HCT116 (cell line): ENCODE measurements around the gene ATXN2. TPM values are rescaled to one million over a fixed set of nuclear protein-coding genes. Genes with fewer than 3 reads are reported as not detected.

Experiments
- ATAC-seq: fragments of 200-7000 bp; cut with Tn5 transposase; 2 replicates; pipeline ENCODE4 v1.9.1; 2020; ENCODE audit warnings: mild to moderate bottlenecking, moderate library complexity
- BruUV-seq: library from RNA; stranded (reverse); fragments of 400-500 nt; replicated peaks from 2 replicates; lab custom pipeline; 2021; lab: Mats Ljungman, UMichigan
- CTCF ChIA-PET: fragments of 300-600 bp; sonication (Branson Sonifier 250); formaldehyde crosslinking; loops from one replicate; lab custom pipeline; 2021; ENCODE audit warnings: antibody characterized with exemption; lab: Charles Lee
- POLR2A ChIA-PET: fragments of 300-600, 350-600 bp; sonication (Branson Sonifier 250); formaldehyde crosslinking; loops from one replicate; lab custom pipeline; 2021; ENCODE audit warnings: antibody characterized with exemption; lab: Charles Lee
- RAD21 ChIA-PET, 2 experiments: fragments of 300-600 bp; sonication (Branson Sonifier 250); formaldehyde crosslinking; loops; one replicate each; lab custom pipeline; 2023; ENCODE audit warnings: low total read pairs in 2 of 2; ENCODE audit not compliant: uncharacterized antibody in 2 of 2, unreplicated experiment in 2 of 2, low non-redundant PET in 1 of 2; lab: Charles Lee
- DNase-seq: peaks from one replicate; pipeline ENCODE4 v3.0.0-alpha.2; 2010; ENCODE audit warnings: low read depth, low spot score
- H2AFZ ChIP-seq: fragments of 200-600 bp; shearing (Covaris generic), sonication (generic); 2 replicates; pipeline ENCODE4 v1.6.1; 2017; ENCODE audit warnings: low read depth, mixed run types, mixed read lengths, antibody characterized with exemption, low read length; ENCODE audit not compliant: poor library complexity, severe bottlenecking
- H3K27ac ChIP-seq: 2 replicates; pipeline ENCODE4 v1.5.1; 2012; ENCODE audit warnings: low read depth, low read length
- H3K27me3 ChIP-seq: fragments of 200-600 bp; sonication (generic); 2 replicates; pipeline ENCODE4 v1.6.1; 2016; ENCODE audit warnings: mixed run types, low read length, mixed read lengths; ENCODE audit not compliant: insufficient read depth
- H3K36me3 ChIP-seq, 2 experiments: fragments of 200-500 bp in 1 of 2; fragments of 200-600 bp in 1 of 2; sonication (Bioruptor generic) in 1 of 2; sonication (generic) in 1 of 2; 2 replicates each; pipeline versions ENCODE4 v1.5.1 to v1.6.1; 2014 to 2016; ENCODE audit warnings: low read length in 2 of 2, inconsistent platforms in 1 of 2, mixed read lengths in 1 of 2, mixed run types in 1 of 2; ENCODE audit not compliant: insufficient read depth in 2 of 2, control insufficient read depth in 1 of 2
- H3K4me1 ChIP-seq, 2 experiments: fragments of 200-600 bp in 1 of 2; sonication (generic) in 1 of 2; 2 replicates each; pipeline versions ENCODE4 v1.5.1 to v1.6.1; 2012 to 2017; ENCODE audit warnings: low read length in 2 of 2, inconsistent platforms in 1 of 2, mild to moderate bottlenecking in 1 of 2, mixed read lengths in 1 of 2, mixed run types in 1 of 2, moderate library complexity in 1 of 2; ENCODE audit not compliant: insufficient read depth in 2 of 2, control insufficient read depth in 1 of 2
- H3K4me2 ChIP-seq: fragments of 200-600 bp; sonication (generic); 2 replicates; pipeline ENCODE4 v1.6.1; 2017; ENCODE audit warnings: mixed run types, low read length, mixed read lengths
- H3K4me3 ChIP-seq, 2 experiments: fragments of 200-600 bp in 1 of 2; sonication (generic) in 1 of 2; replicated peaks in 1 of 2; 2 replicates each; pipeline ENCODE4 v1.5.1; 2011 to 2016; ENCODE audit warnings: low read length in 2 of 2, control low read depth in 1 of 2, low read depth in 1 of 2, mild to moderate bottlenecking in 1 of 2, mixed read lengths in 1 of 2, mixed run types in 1 of 2
- H3K79me2 ChIP-seq: fragments of 200-600 bp; sonication (generic); 2 replicates; pipeline ENCODE4 v1.6.1; 2017; ENCODE audit warnings: mild to moderate bottlenecking, mixed run types, low read length, moderate library complexity, mixed read lengths; ENCODE audit not compliant: insufficient read depth
- H3K9ac ChIP-seq: fragments of 200-600 bp; sonication (generic); 2 replicates; pipeline ENCODE4 v1.6.1; 2016; ENCODE audit warnings: low read length, mixed read lengths
- H3K9me2 ChIP-seq: fragments of 200-600 bp; sonication (generic), shearing (Covaris generic); 2 replicates; pipeline ENCODE4 v1.6.1; 2017; ENCODE audit warnings: mixed run types, mild to moderate bottlenecking, moderate library complexity; ENCODE audit not compliant: insufficient read depth
- H3K9me3 ChIP-seq, 2 experiments: fragments of 200-500 bp in 1 of 2; fragments of 200-600 bp in 1 of 2; sonication (Bioruptor generic) in 1 of 2; sonication (generic) in 1 of 2; 2 replicates each; pipeline ENCODE4 v1.6.1; 2014 to 2017; ENCODE audit warnings: low read length in 2 of 2, mixed read lengths in 2 of 2, inconsistent platforms in 1 of 2, low read depth in 1 of 2, mild to moderate bottlenecking in 1 of 2, mixed run types in 1 of 2, moderate library complexity in 1 of 2; ENCODE audit not compliant: control insufficient read depth in 1 of 2, insufficient read depth in 1 of 2
- H4K20me1 ChIP-seq: fragments of 200-600 bp; sonication (generic), shearing (Covaris generic); 2 replicates; pipeline ENCODE4 v1.6.1; 2017; ENCODE audit warnings: mixed run types, mild to moderate bottlenecking, moderate library complexity; ENCODE audit not compliant: insufficient read depth
- ELF1 ChIP-seq: IDR thresholded peaks from 2 replicates; pipeline ENCODE4 v1.6.1; 2012; ENCODE audit warnings: low read depth, borderline replicate concordance
- FOSL1 ChIP-seq: IDR thresholded peaks from 2 replicates; pipeline ENCODE4 v1.6.1; 2012; ENCODE audit warnings: low read depth
- POLR2A ChIP-seq: IDR thresholded peaks from 2 replicates; pipeline ENCODE4 v1.7.0; 2011; ENCODE audit warnings: borderline replicate concordance; ENCODE audit not compliant: insufficient read depth, insufficient read length; ENCODE audit errors: extremely low read depth
- POLR2AphosphoS5 ChIP-seq: IDR thresholded peaks from 2 replicates; pipeline ENCODE4 v1.6.1; 2011; ENCODE audit warnings: mild to moderate bottlenecking, low read depth, low read length, moderate library complexity
- SRF ChIP-seq: IDR thresholded peaks from 2 replicates; pipeline ENCODE4 v1.6.1; 2012; ENCODE audit warnings: low read depth
- YY1 ChIP-seq: IDR thresholded peaks from 2 replicates; pipeline ENCODE4 v1.6.1; 2011; ENCODE audit warnings: low read length, low read depth, moderate library complexity, mild to moderate bottlenecking; ENCODE audit not compliant: insufficient replicate concordance; ENCODE audit errors: extremely low read depth
- ZNF274 ChIP-seq: fragments of 200-500 bp; sonication (Bioruptor generic); IDR thresholded peaks from 2 replicates; pipeline ENCODE4 v1.6.1; 2014; ENCODE audit warnings: mild to moderate bottlenecking, low read depth, low read length, inconsistent platforms
- intact Hi-C: fragments of 100-400 bp; cut with micrococcal nuclease; formaldehyde crosslinking; loops from 2 replicates; pipeline ENCODE4 v1.10.0; 2022
- total RNA-seq: library from RNA; stranded (reverse); gene quantifications from one replicate; pipeline ENCODE4 v1.2.1, GENCODE V29; 2021; ENCODE audit not compliant: unreplicated experiment
- TF ChIP-seq, protein P1 (sequence below): IDR thresholded peaks from 2 replicates; pipeline ENCODE4 v1.6.1; 2012
- TF ChIP-seq, protein P2 (sequence below): IDR thresholded peaks from 2 replicates; pipeline ENCODE4 v1.6.1; 2012; ENCODE audit warnings: low read depth

Gene ATXN2
- total RNA-seq, 1 experiment from 2014 or later: 72.7 TPM

DNA sequence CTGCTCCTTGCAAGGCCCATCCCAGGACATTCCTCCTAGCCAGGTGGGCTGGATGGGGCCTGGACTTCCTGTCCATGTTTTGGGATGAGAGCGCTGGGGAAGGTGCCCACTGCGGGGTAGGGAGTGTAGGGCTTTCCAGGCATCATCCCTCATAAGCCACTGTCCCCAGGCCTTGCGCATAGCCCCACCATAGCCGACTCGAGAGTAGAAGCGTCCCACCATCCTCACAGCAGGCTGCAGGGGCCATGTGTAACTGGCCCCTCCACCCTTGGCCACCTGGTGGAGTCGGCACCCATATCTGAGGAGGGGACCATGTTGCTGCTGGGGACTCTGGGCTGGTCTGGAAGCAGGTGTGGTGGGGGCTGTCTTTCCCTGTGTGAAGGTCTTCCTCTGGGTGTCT, 162.8 kb downstream of the ATXN2 start:
- Histone ChIP-seq H3K4me1 (peaks cover 0 to 25% of the 10 kb centered on the region in 2 experiments; a peak in 1 of 4 replicates), H3K27me3 (no peaks in the 10 kb centered on the region), H3K36me3 (no peaks in the 10 kb centered on the region), H3K9me3 (no peaks in the 10 kb centered on the region), H2AFZ (no peak overlapping the region), H3K79me2 (no peaks in the 10 kb centered on the region; the same call in 1 of the 2 replicates), H4K20me1 (no peaks in the 10 kb centered on the region), H3K4me3 (no peak overlapping the region), H3K9me2 (no peaks in the 10 kb centered on the region), H3K9ac (no peak overlapping the region), H3K4me2 (no peak overlapping the region), H3K27ac (no peak overlapping the region)
- intact Hi-C loops: no loop called here
- no peak for DNase-seq
- ChIA-PET POLR2A (no interaction called here), CTCF (no interaction called here), RAD21 (interaction anchor here in 1 of 2 experiments (0.6 kb wide), 1 partner anchor 1754 kb away, joined by 4 read pairs; no protein-coding TSS in a partner anchor)
- BruUV-seq: no TSS peak
- no peak for TF ChIP-seq ELF1
- TF ChIP-seq POLR2AphosphoS5: no peak
- no peak for TF ChIP-seq POLR2A
- ATAC-seq: peak; percentile 22; the same call in 1 of the 2 replicates

DNA sequence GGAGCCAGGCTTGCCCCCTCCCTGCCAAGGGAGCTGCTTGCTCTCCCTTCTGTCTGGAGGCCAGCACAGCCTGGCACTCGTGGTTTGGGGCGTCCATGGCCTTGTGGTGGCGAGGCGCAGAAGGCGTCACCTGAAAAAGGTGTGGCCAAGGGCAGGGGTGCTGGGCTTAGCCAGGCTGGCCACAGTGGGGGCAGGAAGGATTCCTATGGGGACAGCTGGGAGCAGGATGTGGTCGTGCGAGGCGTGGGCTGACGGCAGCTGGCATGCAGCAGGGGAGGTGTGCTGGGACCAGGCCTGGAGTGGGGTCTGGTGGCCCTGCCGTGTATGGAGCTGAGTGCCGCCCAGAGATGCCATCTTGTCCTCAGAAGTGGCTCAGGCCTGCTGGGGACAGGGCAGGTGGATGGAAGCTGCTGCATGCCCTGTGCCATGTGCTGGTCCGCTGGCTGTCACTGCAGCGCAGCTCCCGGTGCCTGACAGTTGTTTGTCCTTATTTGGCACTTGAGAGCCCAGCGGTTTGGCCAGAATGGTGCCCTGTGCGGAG, 163.4 kb downstream of the ATXN2 start:
- H3K36me3 ChIP-seq: no peaks in the 10 kb centered on the region
- no peaks in the 10 kb centered on the region for H3K27me3 ChIP-seq
- TF ChIP-seq ZNF274 (no peak), FOSL1 (no peak), POLR2A (no peak), SRF (no peak), YY1 (no peak)
- TF ChIP-seq, protein P1, sequence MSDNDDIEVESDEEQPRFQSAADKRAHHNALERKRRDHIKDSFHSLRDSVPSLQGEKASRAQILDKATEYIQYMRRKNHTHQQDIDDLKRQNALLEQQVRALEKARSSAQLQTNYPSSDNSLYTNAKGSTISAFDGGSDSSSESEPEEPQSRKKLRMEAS: no peak
- TF ChIP-seq, protein P2, sequence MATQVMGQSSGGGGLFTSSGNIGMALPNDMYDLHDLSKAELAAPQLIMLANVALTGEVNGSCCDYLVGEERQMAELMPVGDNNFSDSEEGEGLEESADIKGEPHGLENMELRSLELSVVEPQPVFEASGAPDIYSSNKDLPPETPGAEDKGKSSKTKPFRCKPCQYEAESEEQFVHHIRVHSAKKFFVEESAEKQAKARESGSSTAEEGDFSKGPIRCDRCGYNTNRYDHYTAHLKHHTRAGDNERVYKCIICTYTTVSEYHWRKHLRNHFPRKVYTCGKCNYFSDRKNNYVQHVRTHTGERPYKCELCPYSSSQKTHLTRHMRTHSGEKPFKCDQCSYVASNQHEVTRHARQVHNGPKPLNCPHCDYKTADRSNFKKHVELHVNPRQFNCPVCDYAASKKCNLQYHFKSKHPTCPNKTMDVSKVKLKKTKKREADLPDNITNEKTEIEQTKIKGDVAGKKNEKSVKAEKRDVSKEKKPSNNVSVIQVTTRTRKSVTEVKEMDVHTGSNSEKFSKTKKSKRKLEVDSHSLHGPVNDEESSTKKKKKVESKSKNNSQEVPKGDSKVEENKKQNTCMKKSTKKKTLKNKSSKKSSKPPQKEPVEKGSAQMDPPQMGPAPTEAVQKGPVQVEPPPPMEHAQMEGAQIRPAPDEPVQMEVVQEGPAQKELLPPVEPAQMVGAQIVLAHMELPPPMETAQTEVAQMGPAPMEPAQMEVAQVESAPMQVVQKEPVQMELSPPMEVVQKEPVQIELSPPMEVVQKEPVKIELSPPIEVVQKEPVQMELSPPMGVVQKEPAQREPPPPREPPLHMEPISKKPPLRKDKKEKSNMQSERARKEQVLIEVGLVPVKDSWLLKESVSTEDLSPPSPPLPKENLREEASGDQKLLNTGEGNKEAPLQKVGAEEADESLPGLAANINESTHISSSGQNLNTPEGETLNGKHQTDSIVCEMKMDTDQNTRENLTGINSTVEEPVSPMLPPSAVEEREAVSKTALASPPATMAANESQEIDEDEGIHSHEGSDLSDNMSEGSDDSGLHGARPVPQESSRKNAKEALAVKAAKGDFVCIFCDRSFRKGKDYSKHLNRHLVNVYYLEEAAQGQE: no peak
- ATAC-seq: no peak
- ChIA-PET POLR2A (no interaction called here), RAD21 (no interaction called here), CTCF (interaction anchor here (1.5 kb wide), 1 partner anchor 16 kb away, joined by 5 read pairs; no protein-coding TSS in a partner anchor)
- H3K4me1 ChIP-seq: peaks cover 0 to 25% of the 10 kb centered on the region in 2 experiments; a peak in 1 of 4 replicates
- intact Hi-C loops: no loop called here
- no peak overlapping the region for H2AFZ ChIP-seq
- no peaks in the 10 kb centered on the region for H4K20me1 ChIP-seq
- H3K4me2 ChIP-seq: no peak overlapping the region
- no peak overlapping the region for H3K9ac ChIP-seq
- no peaks in the 10 kb centered on the region for H3K9me3 ChIP-seq
- H3K4me3 ChIP-seq: no peak overlapping the region
- H3K79me2 ChIP-seq: no peaks in the 10 kb centered on the region; the same call in 1 of the 2 replicates
- DNase-seq: no peak
- H3K9me2 ChIP-seq: no peaks in the 10 kb centered on the region
- H3K27ac ChIP-seq: no peak overlapping the region
- no TSS peak for BruUV-seq
